Pericardium fibroblast (primary cell): ENCODE measurements around the gene LRP6. TPM values are rescaled to one million over a fixed set of nuclear protein-coding genes. Genes with fewer than 3 reads are reported as not detected.

Experiments
- total RNA-seq: library from RNA; depleted of rRNA; stranded (reverse); fragments of >200 nt; gene quantifications from 2 replicates; pipeline ENCODE4 v1.2.3, GENCODE V29; 2015

LRP6 gene
- total RNA-seq, result 11.2 and 13.9 TPM in 2 replicates

GRCh38 chr12:12266873-12267741 lies at the start of gene LRP6:
TSS of gene LRP6 (minus strand) at chr12:12267044. CDS start at chr12:12266735, 309 bp downstream.

GRCh38 chr12:12070674-12071656 lies 195.9 kb downstream of the LRP6 start, which contains the start of gene BCL2L14:
TSS of gene BCL2L14 (plus strand) at chr12:12070939. CDS start at chr12:12079306, 8,367 bp downstream.

Other genes with a start within 250 kb of the LRP6 start
- gene BCL2L14, start 196.1 kb downstream of the LRP6 start, total RNA-seq, result not detected in 2 replicates
- 4.1 and 10.0 TPM in 2 replicates for gene MANSC1, start 83.2 kb upstream of the LRP6 start, total RNA-seq
- 10.0 and 15.4 TPM in 2 replicates for gene BORCS5, start 90.0 kb upstream of the LRP6 start, total RNA-seq